GM23248 (cell line): ENCODE data around the gene ANKDD1A. TPM values are rescaled to one million over a fixed set of nuclear protein-coding genes. Genes with fewer than 3 reads are reported as not detected.

Source experiments
- DNase-seq: peaks from one replicate; pipeline ENCODE4 v3.0.0-alpha.2; 2015
- H2AFZ ChIP-seq: fragments of 200-600 bp; sonication (generic); 2 replicates; pipeline ENCODE4 v1.6.1; 2016; ENCODE audit warnings: antibody characterized with exemption
- H3F3A ChIP-seq: fragments of 200-600 bp; sonication (generic); 2 replicates; pipeline ENCODE4 v1.6.1; 2016; ENCODE audit warnings: mild to moderate bottlenecking, antibody characterized with exemption, mixed run types; ENCODE audit not compliant: insufficient read depth
- H3K27ac ChIP-seq: fragments of 200-600 bp; sonication (generic); 2 replicates; pipeline ENCODE4 v1.5.1; 2016; ENCODE audit warnings: mild to moderate bottlenecking
- H3K27me3 ChIP-seq: fragments of 200-600 bp; sonication (generic); replicated peaks from 2 replicates; pipeline ENCODE4 v1.6.1; 2016; ENCODE audit warnings: mild to moderate bottlenecking; ENCODE audit not compliant: insufficient read depth
- H3K36me3 ChIP-seq: fragments of 200-600 bp; sonication (generic); 2 replicates; pipeline ENCODE4 v1.6.1; 2016; ENCODE audit warnings: low read depth, mild to moderate bottlenecking
- H3K4me1 ChIP-seq: fragments of 200-600 bp; sonication (generic); 2 replicates; pipeline ENCODE4 v1.6.1; 2016; ENCODE audit warnings: mild to moderate bottlenecking; ENCODE audit not compliant: insufficient read depth
- H3K4me2 ChIP-seq: fragments of 200-600 bp; sonication (generic); one replicate; pipeline ENCODE4 v1.6.1; 2016; ENCODE audit warnings: mild to moderate bottlenecking; ENCODE audit not compliant: unreplicated experiment
- H3K4me3 ChIP-seq: fragments of 200-600 bp; sonication (generic); 2 replicates; pipeline ENCODE4 v1.5.1; 2016; ENCODE audit warnings: mild to moderate bottlenecking
- H3K79me2 ChIP-seq: fragments of 200-600 bp; sonication (generic); 2 replicates; pipeline ENCODE4 v1.6.1; 2016; ENCODE audit warnings: mild to moderate bottlenecking; ENCODE audit not compliant: insufficient read depth
- H3K9ac ChIP-seq: fragments of 200-600 bp; sonication (generic); 2 replicates; pipeline ENCODE4 v1.6.1; 2016; ENCODE audit warnings: mild to moderate bottlenecking
- H3K9me2 ChIP-seq: fragments of 200-600 bp; sonication (generic); 2 replicates; pipeline ENCODE4 v1.6.1; 2016; ENCODE audit warnings: mixed run types, mild to moderate bottlenecking, moderate library complexity; ENCODE audit not compliant: insufficient read depth
- H3K9me3 ChIP-seq: fragments of 200-600 bp; sonication (generic); one replicate; pipeline ENCODE4 v1.6.1; 2017; ENCODE audit warnings: low read depth
- H4K20me1 ChIP-seq: fragments of 200-600 bp; sonication (generic); 2 replicates; pipeline ENCODE4 v1.6.0; 2016; ENCODE audit not compliant: insufficient read depth
- EZH2 ChIP-seq: fragments of 200-600 bp; sonication (generic); IDR thresholded peaks from 2 replicates; pipeline ENCODE4 v1.6.1; 2018; ENCODE audit warnings: antibody characterized with exemption, mild to moderate bottlenecking; ENCODE audit not compliant: insufficient read depth, poor library complexity, severe bottlenecking
- EZH2phosphoT487 ChIP-seq: fragments of 200-600 bp; sonication (generic); IDR thresholded peaks from 2 replicates; pipeline ENCODE4 v1.6.1; 2018; ENCODE audit warnings: antibody characterized with exemption, moderate library complexity, mild to moderate bottlenecking, low read depth; ENCODE audit not compliant: insufficient read depth
- WGBS, 2 experiments: methylation state at CpG; one replicate each; pipeline ENCODE4 v1.1.6; 2015 to 2017; ENCODE audit warnings: low lambda C conversion rate in 2 of 2, low coverage in 1 of 2; ENCODE audit errors: missing lambda C conversion rate in 2 of 2; 5-methylcytosine and 5-hydroxymethylcytosine counted together
- in situ Hi-C: fragments of 300-500 bp; cut with MboI; formaldehyde crosslinking; loops from 2 replicates; pipeline ENCODE4 v1.15.0; 2020
- polyA plus RNA-seq: library from polyadenylated mRNA; unstranded; fragments of >200 nt; fragmentation: Nextera tagmentation; extraction: Ambion mirVana; gene quantifications from 2 replicates; pipeline ENCODE4 v1.2.1, GENCODE V29; 2016
- total RNA-seq: library from RNA; depleted of rRNA; stranded (reverse); fragments of >200 nt; shearing (Covaris generic); gene quantifications from 2 replicates; pipeline ENCODE4 v1.2.3, GENCODE V29; 2014

ANKDD1A gene
- total and polyA plus RNA-seq, 2 experiments from 2014 or later, result 2.7 to 3.1 TPM

DNA sequence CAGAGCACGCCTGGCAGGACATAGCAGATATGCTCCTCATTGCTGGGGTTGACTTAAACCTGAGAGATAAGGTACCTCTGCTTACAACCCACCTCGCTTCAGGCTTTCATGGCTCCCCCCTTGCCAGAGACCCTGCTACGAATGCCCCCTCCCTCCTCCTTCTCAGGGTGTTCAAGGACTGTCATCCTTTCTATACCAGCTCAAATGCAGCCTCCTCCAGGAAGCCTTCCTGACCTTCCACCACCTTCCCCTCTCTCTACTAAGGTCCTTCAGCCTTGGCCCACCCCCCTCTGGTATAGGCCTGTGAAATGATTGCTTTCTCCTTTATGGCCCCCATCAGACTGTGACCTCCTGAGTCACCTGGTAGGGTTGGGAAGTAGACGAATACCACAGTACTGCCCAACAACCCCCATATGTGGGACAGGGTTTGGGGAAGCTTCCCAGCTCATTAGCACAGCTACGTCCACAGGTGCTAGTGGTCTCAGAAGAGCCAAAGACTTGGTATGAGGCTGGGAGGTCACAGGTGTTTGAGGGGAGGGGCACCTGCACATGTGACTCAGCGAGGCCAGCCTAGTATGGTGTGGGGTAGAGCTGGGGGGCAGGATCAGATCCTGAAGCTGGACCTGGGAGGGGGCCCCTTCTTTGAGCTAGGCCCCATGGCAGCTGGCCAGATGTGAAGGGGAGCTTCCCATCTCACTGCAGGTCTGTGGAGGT, 32.0 kb downstream of the ANKDD1A start:
- 66 to 78% methylated on average over 6 of the region's 6 CpGs for WGBS, 2 experiments
- no peaks in the 10 kb centered on the region for H3K9me2 ChIP-seq
- H3K27ac ChIP-seq, result no peak overlapping the region
- no peaks in the 10 kb centered on the region for H3K27me3 ChIP-seq
- H3K79me2 ChIP-seq, result no peaks in the 10 kb centered on the region
- H2AFZ ChIP-seq, result no peak overlapping the region
- H3F3A ChIP-seq, result 0 out of 2 replicates have a peak, but pooled peaks cover 6% of the 10 kb centered on the region
- H3K4me1 ChIP-seq, result no peaks in the 10 kb centered on the region
- no peaks in the 10 kb centered on the region for H4K20me1 ChIP-seq
- no peak overlapping the region for H3K4me3 ChIP-seq
- no peaks in the 10 kb centered on the region for H3K36me3 ChIP-seq
- DNase-seq, result no peak
- no peak overlapping the region for H3K4me2 ChIP-seq
- no peak overlapping the region for H3K9ac ChIP-seq
- TF ChIP-seq EZH2 (no peak), EZH2phosphoT487 (no peak)
- in situ Hi-C loops, result no loop called here
- no peaks in the 10 kb centered on the region for H3K9me3 ChIP-seq

DNA sequence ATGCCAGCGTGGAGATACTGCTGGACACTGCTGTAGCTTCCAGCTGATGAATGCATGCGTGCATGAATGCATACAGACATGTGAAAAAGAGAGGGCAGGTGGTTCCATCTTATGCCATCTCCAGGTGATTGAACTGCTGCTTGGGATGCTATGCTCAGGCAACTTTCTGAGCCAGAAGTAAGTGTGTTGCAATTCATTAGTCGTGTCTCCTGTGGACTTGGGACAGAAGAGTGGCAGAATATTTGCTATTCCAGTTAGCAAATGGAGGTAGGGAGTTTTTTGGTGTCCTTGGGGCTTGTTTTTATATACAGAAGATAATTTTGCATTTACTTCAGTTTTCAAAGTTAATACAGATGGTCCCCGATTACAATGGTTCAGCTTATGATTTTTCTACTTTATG, 33.3 kb downstream of the ANKDD1A start:
- 0 out of 2 replicates have a peak, but pooled peaks cover 6% of the 10 kb centered on the region for H3F3A ChIP-seq
- H3K9me3 ChIP-seq, result no peaks in the 10 kb centered on the region
- in situ Hi-C loops, result no loop called here
- TF ChIP-seq EZH2phosphoT487 (no peak), EZH2 (no peak)
- DNase-seq, result no peak
- no peaks in the 10 kb centered on the region for H3K79me2 ChIP-seq
- no peak overlapping the region for H3K4me3 ChIP-seq
- no peaks in the 10 kb centered on the region for H4K20me1 ChIP-seq
- WGBS, 2 experiments, result 46 to 48% methylated on average over 4 of the region's 4 CpGs
- no peak overlapping the region for H3K27ac ChIP-seq
- no peaks in the 10 kb centered on the region for H3K36me3 ChIP-seq
- H3K4me1 ChIP-seq, result no peaks in the 10 kb centered on the region
- no peak overlapping the region for H3K4me2 ChIP-seq
- H3K27me3 ChIP-seq, result no peaks in the 10 kb centered on the region
- no peak overlapping the region for H3K9ac ChIP-seq
- H3K9me2 ChIP-seq, result no peaks in the 10 kb centered on the region
- no peak overlapping the region for H2AFZ ChIP-seq

DNA sequence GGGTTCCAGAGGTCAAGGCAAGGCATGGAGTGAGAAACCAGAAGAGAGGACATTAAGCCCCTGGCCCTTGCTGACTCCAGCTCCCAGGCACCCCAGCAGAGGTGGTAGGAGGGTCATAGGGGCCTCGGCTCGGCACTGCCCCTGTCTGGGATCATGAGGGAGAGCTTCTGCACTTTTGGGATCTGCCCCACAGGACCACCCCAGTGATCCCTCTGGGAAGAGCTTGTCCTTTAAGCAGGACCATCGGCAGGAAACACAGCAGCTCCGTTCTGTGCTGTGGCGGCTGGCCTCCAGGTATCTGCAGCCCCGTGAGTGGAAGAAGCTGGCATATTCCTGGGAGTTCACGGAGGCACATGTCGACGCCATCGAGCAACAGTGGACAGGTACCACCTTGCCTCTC, 35.5 kb downstream of the ANKDD1A start:
- DNase-seq, result no peak
- H3K27ac ChIP-seq, result no peak overlapping the region
- no peak overlapping the region for H3K4me3 ChIP-seq
- WGBS, 2 experiments, result 82 to 86% methylated on average over 10 of the region's 10 CpGs
- no peaks in the 10 kb centered on the region for H3K9me2 ChIP-seq
- no peaks in the 10 kb centered on the region for H3K9me3 ChIP-seq
- H2AFZ ChIP-seq, result no peak overlapping the region
- 0 out of 2 replicates have a peak, but pooled peaks cover 6% of the 10 kb centered on the region for H3F3A ChIP-seq
- H3K36me3 ChIP-seq, result no peaks in the 10 kb centered on the region
- H4K20me1 ChIP-seq, result no peaks in the 10 kb centered on the region
- no peak for TF ChIP-seq EZH2phosphoT487
- no peak for TF ChIP-seq EZH2
- in situ Hi-C loops, result no loop called here
- H3K79me2 ChIP-seq, result no peaks in the 10 kb centered on the region
- H3K9ac ChIP-seq, result no peak overlapping the region
- no peaks in the 10 kb centered on the region for H3K4me1 ChIP-seq
- no peaks in the 10 kb centered on the region for H3K27me3 ChIP-seq
- no peak overlapping the region for H3K4me2 ChIP-seq

DNA sequence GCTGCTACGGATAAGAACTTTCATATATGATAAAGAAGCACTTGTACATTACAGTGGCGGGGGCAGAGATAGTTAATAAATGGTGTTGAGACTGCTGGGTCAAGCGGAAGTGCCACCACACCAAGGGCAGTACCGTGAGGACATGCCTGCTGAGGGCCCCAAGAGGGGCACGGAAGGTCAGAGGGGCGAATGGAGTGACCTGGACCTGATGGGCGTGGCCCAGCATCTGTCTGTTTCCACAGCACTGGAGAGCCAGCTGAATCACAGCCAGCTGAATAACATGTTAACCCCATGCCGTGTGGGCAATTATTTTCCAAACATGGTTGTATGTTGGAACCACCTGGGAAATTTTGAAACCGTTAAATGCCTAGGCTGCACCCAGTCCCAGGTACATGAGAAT, 37.2 kb downstream of the ANKDD1A start:
- H3K4me2 ChIP-seq, result no peak overlapping the region
- WGBS, 2 experiments, result 62 to 65% methylated on average over 9 of the region's 9 CpGs
- no peaks in the 10 kb centered on the region for H3K9me2 ChIP-seq
- no peak overlapping the region for H3K27ac ChIP-seq
- no peaks in the 10 kb centered on the region for H3K4me1 ChIP-seq
- DNase-seq, result no peak
- no peaks in the 10 kb centered on the region for H3K36me3 ChIP-seq
- 0 out of 2 replicates have a peak, but pooled peaks cover 6% of the 10 kb centered on the region for H3F3A ChIP-seq
- H3K9me3 ChIP-seq, result no peaks in the 10 kb centered on the region
- H3K4me3 ChIP-seq, result no peak overlapping the region
- H3K9ac ChIP-seq, result no peak overlapping the region
- H3K79me2 ChIP-seq, result no peaks in the 10 kb centered on the region
- no peak for TF ChIP-seq EZH2
- no peak for TF ChIP-seq EZH2phosphoT487
- in situ Hi-C loops, result no loop called here
- H2AFZ ChIP-seq, result no peak overlapping the region
- no peaks in the 10 kb centered on the region for H4K20me1 ChIP-seq
- no peaks in the 10 kb centered on the region for H3K27me3 ChIP-seq
